Measurements from ENCODE around the gene LPP.
"Not testable (repeated sequence)": the region's sequence is repeated elsewhere in the genome, so short reads cannot be mapped to it uniquely, and the experiment has no call there.

Gene LPP

DNA sequence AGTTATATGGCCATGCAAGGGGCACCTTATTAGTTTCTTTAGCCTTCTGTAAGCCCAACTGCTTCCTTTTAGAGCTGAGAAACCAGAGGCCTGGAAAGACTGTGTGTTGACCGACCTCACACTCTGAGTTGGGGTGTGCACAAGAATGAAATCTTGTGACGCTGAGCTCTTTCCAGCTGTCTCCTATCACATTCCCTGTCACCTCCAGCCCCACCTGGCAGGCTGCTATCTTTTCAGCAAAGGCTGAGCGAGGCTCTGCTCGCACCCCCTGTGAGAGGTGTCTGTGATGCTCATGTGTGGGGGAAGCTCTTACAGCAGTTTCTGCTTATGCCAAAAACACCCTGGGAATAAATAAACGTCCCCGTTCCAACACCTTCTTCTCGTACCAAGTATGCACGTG lies 27.0 kb upstream of the LPP start:
- H2AFZ ChIP-seq (ENCODE audit: low read depth, low read length, severe bottlenecking), result no peak overlapping the region
- no peaks in the 10 kb centered on the region for H3F3A ChIP-seq (ENCODE audit: insufficient read depth)
- no peak overlapping the region for H3K4me3 ChIP-seq (ENCODE audit: insufficient read depth, low read length, poor library complexity, severe bottlenecking)
- no peaks in the 10 kb centered on the region for H4K20me1 ChIP-seq (ENCODE audit: low read depth, low read length)
- no peak overlapping the region for H3K27ac ChIP-seq (ENCODE audit: low read depth, low read length)
- no peaks in the 10 kb centered on the region for H3K9me2 ChIP-seq (replicated peaks; ENCODE audit: insufficient read depth, low read length)
- no peak overlapping the region for H3K4me2 ChIP-seq (ENCODE audit: low read depth, low read length, poor library complexity, severe bottlenecking)
- no peak overlapping the region for H3K9ac ChIP-seq (ENCODE audit: low read length)
- TF ChIP-seq, protein P1, sequence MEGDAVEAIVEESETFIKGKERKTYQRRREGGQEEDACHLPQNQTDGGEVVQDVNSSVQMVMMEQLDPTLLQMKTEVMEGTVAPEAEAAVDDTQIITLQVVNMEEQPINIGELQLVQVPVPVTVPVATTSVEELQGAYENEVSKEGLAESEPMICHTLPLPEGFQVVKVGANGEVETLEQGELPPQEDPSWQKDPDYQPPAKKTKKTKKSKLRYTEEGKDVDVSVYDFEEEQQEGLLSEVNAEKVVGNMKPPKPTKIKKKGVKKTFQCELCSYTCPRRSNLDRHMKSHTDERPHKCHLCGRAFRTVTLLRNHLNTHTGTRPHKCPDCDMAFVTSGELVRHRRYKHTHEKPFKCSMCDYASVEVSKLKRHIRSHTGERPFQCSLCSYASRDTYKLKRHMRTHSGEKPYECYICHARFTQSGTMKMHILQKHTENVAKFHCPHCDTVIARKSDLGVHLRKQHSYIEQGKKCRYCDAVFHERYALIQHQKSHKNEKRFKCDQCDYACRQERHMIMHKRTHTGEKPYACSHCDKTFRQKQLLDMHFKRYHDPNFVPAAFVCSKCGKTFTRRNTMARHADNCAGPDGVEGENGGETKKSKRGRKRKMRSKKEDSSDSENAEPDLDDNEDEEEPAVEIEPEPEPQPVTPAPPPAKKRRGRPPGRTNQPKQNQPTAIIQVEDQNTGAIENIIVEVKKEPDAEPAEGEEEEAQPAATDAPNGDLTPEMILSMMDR (IDR thresholded peaks at IDR 0.05; ENCODE audit: insufficient read depth, low read length, poor library complexity, severe bottlenecking), result no peak
- no peak for TF ChIP-seq EZH2phosphoT487 (conservative IDR thresholded peaks at IDR 0.05; ENCODE audit: low read length)
- no peaks in the 10 kb centered on the region for H3K79me2 ChIP-seq (ENCODE audit: insufficient read depth, low read length)
- H3K9me3 ChIP-seq (ENCODE audit: insufficient read depth, low read length), result no peaks in the 10 kb centered on the region
- no peaks in the 10 kb centered on the region for H3K27me3 ChIP-seq (ENCODE audit: low read length)
- no peaks in the 10 kb centered on the region for H3K36me3 ChIP-seq (ENCODE audit: low read length)

DNA sequence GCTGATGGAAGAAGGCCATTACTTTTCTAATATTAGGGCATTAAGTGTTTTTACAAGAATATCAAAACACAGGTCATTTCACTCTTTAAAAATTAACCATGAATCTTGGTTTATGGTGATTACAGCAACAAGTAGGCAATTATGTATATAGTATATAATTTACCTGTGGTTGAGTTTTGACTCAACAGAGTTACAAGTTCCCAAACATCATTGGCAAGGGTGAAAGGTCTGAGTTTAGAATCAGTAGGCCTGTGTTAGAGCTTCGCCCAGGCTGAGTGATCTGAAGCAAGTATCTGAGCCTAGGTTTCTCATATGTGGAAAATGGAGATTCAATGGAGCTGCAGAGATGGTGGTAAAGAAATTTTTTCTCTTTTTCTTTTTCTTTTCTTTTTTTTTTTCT lies 25.1 kb upstream of the LPP start:
- no peak overlapping the region for H3K27ac ChIP-seq (ENCODE audit: low read depth, low read length)
- TF ChIP-seq EZH2phosphoT487 (conservative IDR thresholded peaks at IDR 0.05; ENCODE audit: low read length), result no peak
- TF ChIP-seq, protein P1 (IDR thresholded peaks at IDR 0.05; ENCODE audit: insufficient read depth, low read length, poor library complexity, severe bottlenecking), result no peak
- no peaks in the 10 kb centered on the region for H3K9me3 ChIP-seq (ENCODE audit: insufficient read depth, low read length)
- peak overlapping the region; percentile 21 for H2AFZ ChIP-seq (ENCODE audit: low read depth, low read length, severe bottlenecking)
- no peak overlapping the region for H3K4me2 ChIP-seq (ENCODE audit: low read depth, low read length, poor library complexity, severe bottlenecking)
- H3K36me3 ChIP-seq (ENCODE audit: low read length), result no peaks in the 10 kb centered on the region
- no peaks in the 10 kb centered on the region for H3K9me2 ChIP-seq (replicated peaks; ENCODE audit: insufficient read depth, low read length)
- no peak overlapping the region for H3K9ac ChIP-seq (ENCODE audit: low read length)
- no peaks in the 10 kb centered on the region for H3F3A ChIP-seq (ENCODE audit: insufficient read depth)
- no peak overlapping the region for H3K4me3 ChIP-seq (ENCODE audit: insufficient read depth, low read length, poor library complexity, severe bottlenecking)
- no peaks in the 10 kb centered on the region for H4K20me1 ChIP-seq (ENCODE audit: low read depth, low read length)
- no peaks in the 10 kb centered on the region for H3K79me2 ChIP-seq (ENCODE audit: insufficient read depth, low read length)
- no peaks in the 10 kb centered on the region for H3K27me3 ChIP-seq (ENCODE audit: low read length)

DNA sequence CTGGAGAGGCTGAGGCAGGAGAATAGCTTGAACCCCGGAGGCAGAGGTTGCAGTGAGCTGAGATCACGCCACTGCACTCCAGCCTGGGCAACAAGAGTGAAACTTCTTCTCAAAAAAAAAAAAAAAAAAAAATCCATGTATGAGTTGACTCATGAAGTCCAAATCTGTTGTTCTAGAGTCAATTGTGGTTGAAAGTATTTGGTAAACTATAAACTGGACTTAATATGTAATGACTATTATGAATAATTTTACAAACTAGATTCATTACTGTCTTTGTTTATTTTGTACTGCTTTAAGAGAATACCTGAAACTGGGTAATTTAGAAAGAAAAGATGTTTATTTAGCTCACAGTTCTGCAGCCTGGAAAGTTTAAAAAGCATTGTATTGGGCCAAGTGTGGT lies 22.9 kb upstream of the LPP start:
- not testable (repeated sequence) for H3K9me3 ChIP-seq (ENCODE audit: insufficient read depth, low read length); H3K4me2 ChIP-seq (ENCODE audit: low read depth, low read length, poor library complexity, severe bottlenecking); H3F3A ChIP-seq (ENCODE audit: insufficient read depth); H4K20me1 ChIP-seq (ENCODE audit: low read depth, low read length); H3K9me2 ChIP-seq (replicated peaks; ENCODE audit: insufficient read depth, low read length); H3K36me3 ChIP-seq (ENCODE audit: low read length); H2AFZ ChIP-seq (ENCODE audit: low read depth, low read length, severe bottlenecking); H3K79me2 ChIP-seq (ENCODE audit: insufficient read depth, low read length); H3K9ac ChIP-seq (ENCODE audit: low read length); H3K27me3 ChIP-seq (ENCODE audit: low read length); H3K4me3 ChIP-seq (ENCODE audit: insufficient read depth, low read length, poor library complexity, severe bottlenecking); H3K27ac ChIP-seq (ENCODE audit: low read depth, low read length)

DNA sequence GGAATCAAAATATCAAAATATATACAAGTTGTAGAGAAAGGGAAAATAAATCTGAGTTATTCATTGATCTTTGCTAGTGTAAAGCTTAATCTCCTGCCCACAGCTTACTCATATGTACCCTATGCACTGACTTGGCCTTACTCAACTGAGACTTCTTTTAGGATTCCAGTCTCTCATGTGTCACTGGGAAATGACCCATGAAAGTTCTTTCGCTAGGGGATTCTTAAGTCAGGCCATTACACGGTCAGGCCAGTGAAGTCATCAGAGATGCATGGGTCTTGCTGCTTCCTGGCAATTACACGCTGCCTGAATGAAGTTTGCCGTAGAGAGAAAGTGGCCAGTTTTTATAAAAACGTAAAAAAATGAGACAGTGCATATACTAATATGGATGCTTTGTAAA lies 20.7 kb upstream of the LPP start:
- Histone ChIP-seq H3K9me3 (ENCODE audit: insufficient read depth, low read length) (no peaks in the 10 kb centered on the region), H3K79me2 (ENCODE audit: insufficient read depth, low read length) (no peaks in the 10 kb centered on the region), H3K27me3 (ENCODE audit: low read length) (no peaks in the 10 kb centered on the region), H2AFZ (ENCODE audit: low read depth, low read length, severe bottlenecking) (no peak overlapping the region), H3K36me3 (ENCODE audit: low read length) (no peaks in the 10 kb centered on the region), H3F3A (ENCODE audit: insufficient read depth) (no peaks in the 10 kb centered on the region), H3K9ac (ENCODE audit: low read length) (no peak overlapping the region), H3K9me2 (replicated peaks; ENCODE audit: insufficient read depth, low read length) (no peaks in the 10 kb centered on the region), H3K27ac (ENCODE audit: low read depth, low read length) (no peak overlapping the region), H3K4me3 (ENCODE audit: insufficient read depth, low read length, poor library complexity, severe bottlenecking) (no peak overlapping the region), H4K20me1 (ENCODE audit: low read depth, low read length) (no peaks in the 10 kb centered on the region), H3K4me2 (ENCODE audit: low read depth, low read length, poor library complexity, severe bottlenecking) (no peak overlapping the region)
- TF ChIP-seq EZH2phosphoT487 (conservative IDR thresholded peaks at IDR 0.05; ENCODE audit: low read length), result no peak
- TF ChIP-seq, protein P1 (IDR thresholded peaks at IDR 0.05; ENCODE audit: insufficient read depth, low read length, poor library complexity, severe bottlenecking), result no peak

Data from SU-DHL-6 (cell line).